GM21526 (cell line): ENCODE data around the gene TBKBP1.

Experiments used
- ATAC-seq: cut with Tn5 transposase; IDR thresholded peaks from one replicate; pipeline ENCODE4 v1.9.1; 2021; ENCODE audit warnings: moderate library complexity; ENCODE audit not compliant: unreplicated experiment, low FRiP score

Gene TBKBP1

GRCh38 chr17:47693731-47694580 is at the start of gene TBKBP1:
TBKBP1 (plus strand) TSS chr17:47694161; CDS start chr17:47696113, 1,952 bp downstream.
- no peak for ATAC-seq

DNA sequence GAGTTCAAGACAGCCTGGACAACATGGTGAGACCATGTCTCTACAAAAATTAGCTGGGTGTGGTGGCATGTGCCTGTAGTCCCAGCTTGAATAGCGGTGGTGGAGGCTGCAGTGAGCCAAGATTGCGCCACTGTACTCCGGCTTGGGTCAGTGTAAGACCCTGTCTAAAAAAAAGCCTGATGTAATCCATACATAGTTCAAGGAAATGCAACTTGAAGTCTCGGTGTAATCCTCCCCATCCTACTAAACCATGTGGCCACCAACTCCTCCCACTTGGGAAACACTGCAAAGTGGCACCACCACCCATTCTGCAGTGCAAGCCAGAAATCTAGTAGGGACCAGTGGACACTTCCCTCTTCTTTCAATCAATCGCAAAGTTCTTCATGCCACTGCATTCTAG is 49.6 kb upstream of the TBKBP1 start:
- ATAC-seq = no peak

DNA sequence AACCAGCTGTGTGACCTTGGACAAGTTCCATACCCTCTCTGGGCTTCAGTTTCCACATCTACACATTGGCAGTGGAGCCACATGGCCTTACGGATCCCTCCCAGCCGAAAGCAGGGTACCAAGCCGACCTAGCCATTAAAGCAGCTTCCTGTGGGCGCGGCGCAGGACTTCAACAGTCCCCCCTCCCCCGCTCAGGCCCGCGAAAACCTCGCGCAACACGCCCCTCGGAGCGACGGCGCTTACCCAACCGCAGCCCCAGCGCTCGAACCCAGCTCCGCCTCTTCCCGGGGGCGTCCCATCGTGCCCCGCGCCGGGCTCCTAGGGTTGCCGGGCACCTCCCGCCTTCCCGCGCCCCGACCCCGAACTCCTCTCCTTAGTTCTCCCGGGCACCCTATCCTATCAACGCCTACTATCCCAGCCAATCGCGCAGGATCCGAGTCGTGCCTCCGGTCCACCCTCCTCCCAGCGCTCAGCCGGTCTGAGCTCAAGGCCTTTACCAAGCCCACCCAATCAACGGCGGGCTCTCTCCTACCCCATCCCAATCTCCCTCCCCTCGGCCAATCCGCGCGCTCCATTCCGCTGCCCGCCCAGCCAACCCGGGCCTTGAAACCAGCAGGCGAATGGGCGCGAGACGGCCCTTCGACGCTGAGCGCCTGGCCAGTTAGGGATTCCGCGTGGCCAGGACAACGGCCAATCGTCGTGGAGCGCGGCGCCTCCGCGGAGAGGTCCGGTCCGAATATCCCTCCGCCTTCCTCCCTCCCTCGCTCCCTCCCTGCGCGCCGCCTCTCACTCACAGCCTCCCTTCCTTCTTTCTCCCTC is 44.6 kb upstream of the TBKBP1 start, which contains the start of gene KPNB1:
Gene KPNB1, plus strand, starts transcription at position 767 of the 819 bp plus-strand sequence. CDS start 326 bp downstream, outside the sequence.
- peak; percentile 66 for ATAC-seq

- ATAC-seq = peak; percentile 0
Measured at GRCh38 chr17:47649972-47650524, 43.9 kb upstream of the TBKBP1 start.

DNA sequence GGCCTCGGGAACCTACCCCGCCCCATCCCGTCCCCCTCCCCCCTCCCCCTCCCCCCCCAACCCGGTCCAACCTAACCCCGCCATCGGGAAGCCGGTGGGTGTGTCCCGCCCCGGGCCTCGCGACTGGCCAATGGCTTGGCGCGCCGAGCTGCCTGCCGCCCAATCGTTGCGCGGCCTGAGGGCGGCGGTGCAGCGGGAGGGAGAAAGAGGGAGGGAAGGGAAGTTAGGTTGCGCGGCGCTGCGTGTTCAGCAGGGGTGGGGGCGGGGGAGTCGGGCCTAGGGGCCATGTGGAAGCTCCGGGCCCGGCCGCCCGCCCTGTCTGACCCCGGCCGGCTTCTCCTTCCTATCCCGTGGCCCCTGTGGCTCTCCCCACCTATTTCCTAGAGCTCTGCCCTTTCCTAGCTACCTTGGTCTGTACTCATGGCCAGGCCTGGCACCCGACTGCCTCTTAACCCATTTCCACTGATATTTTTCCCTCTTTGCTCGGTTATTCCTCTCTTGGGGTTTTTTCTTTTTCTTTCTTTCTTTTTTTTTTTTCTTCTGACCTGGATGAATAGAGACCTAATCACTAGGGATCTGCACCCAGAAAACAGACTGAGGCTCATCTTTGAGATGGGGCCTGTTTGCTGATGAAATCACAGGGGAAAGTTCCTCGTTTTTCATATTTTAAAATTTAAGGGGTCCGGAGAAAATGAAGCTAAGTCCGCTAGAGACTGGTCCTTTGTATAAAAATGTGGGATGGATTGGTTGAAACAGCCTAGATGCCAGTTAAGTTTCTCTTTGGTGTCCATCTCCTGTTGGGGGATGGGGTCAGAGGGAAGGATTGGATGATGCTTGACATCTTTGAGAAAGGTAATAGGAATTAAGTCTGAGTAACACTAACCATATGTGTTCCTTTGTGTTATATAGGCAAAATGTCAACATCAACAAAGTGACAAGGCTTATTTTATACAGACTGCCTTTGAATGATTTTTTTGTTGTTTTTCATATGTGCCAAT is 43.1 kb upstream of the TBKBP1 start:
- peak; percentile 50 for ATAC-seq

DNA sequence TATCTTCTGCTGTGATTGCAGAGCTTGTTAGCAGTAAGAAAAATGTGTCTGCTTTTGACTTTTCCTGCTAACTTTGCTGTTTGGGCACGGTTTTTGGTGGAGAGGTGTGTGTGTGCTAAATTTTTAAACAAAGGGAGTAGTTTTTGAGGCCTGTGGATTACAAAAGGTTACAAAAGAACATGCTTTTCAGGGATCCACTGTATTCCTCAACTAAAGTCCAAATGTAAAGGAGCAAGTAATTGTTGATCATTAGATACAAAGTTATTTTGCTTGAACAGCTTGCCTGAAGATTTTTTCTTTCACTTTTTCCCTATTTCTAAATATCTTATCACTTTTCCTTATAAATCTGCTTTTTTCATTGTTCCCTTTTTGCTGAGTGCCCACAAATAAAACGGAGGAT is 42.3 kb upstream of the TBKBP1 start:
- ATAC-seq = no peak

DNA sequence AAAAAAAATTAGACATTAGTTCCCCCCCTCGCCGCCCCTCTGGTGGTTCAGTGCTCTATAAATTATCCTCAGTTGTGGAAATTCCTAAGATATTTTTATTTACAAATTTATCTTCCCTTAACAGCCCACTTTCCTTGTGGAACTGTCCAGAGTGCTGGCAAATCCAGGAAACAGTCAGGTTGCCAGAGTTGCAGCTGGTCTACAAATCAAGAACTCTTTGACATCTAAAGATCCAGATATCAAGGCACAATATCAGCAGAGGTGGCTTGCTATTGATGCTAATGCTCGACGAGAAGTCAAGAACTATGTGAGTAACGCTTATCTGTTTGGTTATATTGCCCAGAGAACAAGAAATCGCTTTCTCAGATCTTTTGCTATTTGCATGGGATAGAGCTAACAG is 41.4 kb upstream of the TBKBP1 start:
- no peak for ATAC-seq

DNA sequence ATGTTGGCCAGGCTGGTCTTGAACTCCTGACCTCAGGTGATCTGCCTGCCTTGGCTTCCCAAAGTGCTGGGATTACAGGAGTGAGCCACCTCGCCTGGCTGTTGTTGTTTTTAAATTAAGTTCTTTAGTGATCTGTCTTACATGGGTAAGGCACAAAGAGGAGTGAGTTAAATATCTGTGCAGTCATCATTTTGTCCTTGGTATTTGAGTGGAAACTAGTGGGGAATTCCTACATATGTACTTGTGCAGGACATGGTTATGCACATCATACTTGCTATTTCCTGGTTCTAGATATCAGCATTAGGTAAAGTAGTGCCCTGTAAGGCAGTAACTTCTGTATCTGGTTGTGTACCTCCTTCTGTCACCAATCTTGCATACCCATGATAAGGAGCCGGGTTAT is 40.5 kb upstream of the TBKBP1 start:
- no peak for ATAC-seq

- ATAC-seq = no peak
Measured at GRCh38 chr17:47654991-47655390, 39.0 kb upstream of the TBKBP1 start.

DNA sequence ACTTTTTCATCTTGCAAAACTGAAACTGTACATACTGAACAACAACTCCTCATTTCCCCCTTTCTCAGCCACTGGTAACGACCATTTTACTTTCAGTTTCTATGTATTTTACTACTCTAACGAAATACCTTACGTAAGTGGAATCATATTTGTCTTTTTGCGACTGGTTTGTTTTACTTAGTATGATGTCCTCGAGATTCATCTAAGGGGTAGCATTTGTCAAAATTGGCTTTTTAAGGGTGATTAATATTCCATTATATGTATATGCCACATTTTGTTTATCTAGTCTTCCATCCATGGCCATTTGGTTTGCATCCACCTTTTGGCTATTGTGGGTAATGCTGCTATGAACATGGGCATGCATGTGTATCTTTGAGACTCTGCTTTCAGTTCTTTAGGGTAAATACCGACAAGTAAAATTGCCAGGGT is 33.9 kb upstream of the TBKBP1 start:
- peak; percentile 42 for ATAC-seq

GRCh38 chr17:47663912-47664623 is 29.9 kb upstream of the TBKBP1 start:
- no peak for ATAC-seq

- ATAC-seq = no peak
Measured at GRCh38 chr17:47664624-47664941, 29.4 kb upstream of the TBKBP1 start.

DNA sequence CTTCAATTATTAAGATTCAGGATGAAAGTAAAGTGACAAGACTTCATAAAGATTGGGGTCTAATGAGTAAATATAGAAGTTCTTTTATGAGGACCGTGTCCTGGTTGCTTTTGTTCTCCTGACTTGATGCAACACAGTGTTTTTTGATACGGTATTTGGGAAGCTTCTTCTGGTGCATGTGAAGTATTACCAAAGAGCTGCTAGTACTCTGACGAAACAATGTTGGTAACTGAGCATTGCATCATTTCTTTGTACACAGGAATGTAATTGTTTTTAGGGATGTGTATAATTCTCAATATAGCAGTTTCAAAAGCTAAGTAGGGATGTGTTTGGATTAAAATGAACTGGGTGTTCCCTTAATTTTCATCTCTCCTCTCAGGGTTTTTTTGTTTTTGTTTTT is 28.3 kb upstream of the TBKBP1 start:
- ATAC-seq = no peak

DNA sequence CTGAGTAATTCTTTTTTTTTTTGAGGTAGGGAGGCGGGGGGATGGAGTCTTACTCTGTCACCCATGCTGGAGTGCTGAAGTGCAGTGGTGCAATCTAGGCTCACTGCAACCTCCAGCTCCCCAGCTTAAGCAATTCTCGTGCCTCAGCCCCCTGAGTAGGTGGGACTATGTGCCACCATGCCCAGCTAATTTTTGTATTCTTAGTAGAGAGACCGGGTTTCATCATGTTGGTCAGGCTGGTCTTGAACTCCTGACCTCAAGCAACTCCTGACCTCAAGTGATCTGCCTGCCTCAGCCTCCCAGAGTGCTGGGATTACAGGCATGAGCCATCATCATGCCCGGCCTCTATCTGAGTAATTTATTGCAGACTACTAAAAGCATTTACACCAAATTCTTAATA is 24.9 kb upstream of the TBKBP1 start:
- ATAC-seq = no peak

DNA sequence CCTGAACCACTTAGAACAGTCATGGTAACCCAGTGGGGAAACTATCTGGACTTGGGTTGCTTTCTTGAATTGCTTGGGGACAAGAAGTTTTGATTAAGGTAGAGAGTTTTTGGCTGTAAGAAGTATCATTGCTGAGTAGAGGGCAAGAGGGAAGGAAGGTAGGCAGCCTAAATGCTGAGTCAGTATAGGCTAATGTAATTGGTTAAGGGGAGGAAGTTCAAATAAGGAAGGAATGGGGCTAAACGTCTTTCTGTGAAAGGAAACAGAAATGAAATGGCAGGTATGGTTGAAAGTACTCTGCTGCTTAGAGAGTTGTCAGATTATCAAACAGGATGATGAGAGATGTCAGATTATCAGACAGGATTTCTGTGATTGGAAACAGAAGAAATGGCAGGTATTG is 23.9 kb upstream of the TBKBP1 start:
- ATAC-seq = no peak

DNA sequence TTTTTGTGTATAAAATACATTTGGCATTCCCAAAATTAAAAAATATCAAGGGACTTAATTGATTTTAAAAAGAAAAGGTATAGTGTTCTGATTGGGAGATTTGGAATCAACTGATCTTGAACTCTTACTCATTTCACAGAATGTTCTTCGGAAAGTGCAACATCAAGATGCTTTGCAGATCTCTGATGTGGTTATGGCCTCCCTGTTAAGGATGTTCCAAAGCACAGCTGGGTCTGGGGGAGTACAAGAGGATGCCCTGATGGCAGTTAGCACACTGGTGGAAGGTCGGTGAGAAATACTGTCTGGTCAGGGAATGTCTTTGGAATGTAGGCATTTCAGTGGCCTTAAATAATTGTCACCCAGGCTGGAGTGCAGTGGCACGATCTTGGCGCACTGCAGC is 19.5 kb upstream of the TBKBP1 start:
- ATAC-seq = no peak

DNA sequence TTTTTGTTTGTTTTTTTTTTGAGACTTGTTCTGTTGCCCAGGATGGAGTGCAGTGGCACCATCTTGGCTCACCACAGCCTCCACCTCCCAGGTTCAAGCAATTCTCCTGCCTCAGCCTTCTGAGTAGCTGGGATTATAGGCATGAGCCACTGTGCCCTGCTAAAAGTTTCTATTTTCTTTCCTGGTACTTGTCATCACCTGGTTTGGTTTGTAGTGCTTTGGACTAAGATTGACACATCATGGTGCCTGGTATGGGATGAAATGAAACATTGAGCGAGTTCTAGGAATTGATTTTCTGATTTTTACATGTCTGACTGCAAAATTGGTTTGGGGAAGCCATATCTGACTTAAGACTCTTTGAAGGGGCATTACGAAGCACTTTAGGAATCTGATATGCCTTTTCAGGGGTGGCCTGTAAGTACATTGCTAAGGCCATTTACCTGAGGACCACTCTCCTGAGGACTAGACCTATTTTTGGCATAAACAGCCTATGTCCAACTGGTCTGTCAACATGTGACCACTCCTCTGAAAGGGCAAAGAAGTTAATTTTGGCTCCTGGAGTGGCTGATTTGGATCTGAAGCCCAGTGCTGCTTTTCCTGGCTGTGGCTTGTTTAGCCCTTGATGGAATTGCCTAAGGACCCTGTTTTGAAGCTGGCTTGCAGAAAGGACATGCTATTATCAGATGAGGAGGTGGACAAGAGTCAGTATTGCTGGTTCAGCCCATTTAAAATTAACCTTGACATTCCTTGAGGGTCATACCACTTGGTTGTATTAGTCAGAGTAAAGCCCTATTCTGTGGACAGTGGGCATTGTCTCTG is 18.4 kb upstream of the TBKBP1 start:
- ATAC-seq = no peak

GRCh38 chr17:47676199-47676472 is 17.8 kb upstream of the TBKBP1 start:
- no peak for ATAC-seq
